NB4 (cell line): ENCODE measurements around the gene BOLA2B.
"Not testable (repeated sequence)": the region's sequence is repeated elsewhere in the genome, so short reads cannot be mapped to it uniquely, and the experiment has no call there.

ENCODE experiments used
- DNase-seq: peaks from one replicate; pipeline ENCODE4 v3.0.0; 2010; ENCODE audit warnings: low read depth
- H3K4me3 ChIP-seq: one replicate; pipeline ENCODE4 v1.5.1; 2011; ENCODE audit warnings: mild to moderate bottlenecking, low read depth, low read length, moderate library complexity

The BOLA2B gene

GRCh38 chr16:30193615-30194014, at the start of gene BOLA2B, which contains the start of gene SLX1A:
BOLA2B (minus strand) TSS chr16:30193666; CDS start chr16:30193595, 71 bp downstream.
SLX1A (plus strand) TSS chr16:30193875; CDS start chr16:30194085, 210 bp downstream.
- peak within 1 kb of the TSS; percentile 21 for H3K4me3 ChIP-seq

GRCh38 chr16:30217082-30217481, 23.6 kb upstream of the BOLA2B start:
- DNase-seq, H3K4me3 ChIP-seq: not testable (repeated sequence)

More at GRCh38 chr16:30193615-30194014, at the start of gene BOLA2B, which contains the start of gene SLX1A:
- not testable (repeated sequence) for DNase-seq

- not testable (repeated sequence) for H3K4me3 ChIP-seq, DNase-seq
Measured at GRCh38 chr16:30211414-30211813, 17.9 kb upstream of the BOLA2B start.

GRCh38 chr16:30209032-30209431, 15.6 kb upstream of the BOLA2B start:
- not testable (repeated sequence) for H3K4me3 ChIP-seq, DNase-seq

DNA sequence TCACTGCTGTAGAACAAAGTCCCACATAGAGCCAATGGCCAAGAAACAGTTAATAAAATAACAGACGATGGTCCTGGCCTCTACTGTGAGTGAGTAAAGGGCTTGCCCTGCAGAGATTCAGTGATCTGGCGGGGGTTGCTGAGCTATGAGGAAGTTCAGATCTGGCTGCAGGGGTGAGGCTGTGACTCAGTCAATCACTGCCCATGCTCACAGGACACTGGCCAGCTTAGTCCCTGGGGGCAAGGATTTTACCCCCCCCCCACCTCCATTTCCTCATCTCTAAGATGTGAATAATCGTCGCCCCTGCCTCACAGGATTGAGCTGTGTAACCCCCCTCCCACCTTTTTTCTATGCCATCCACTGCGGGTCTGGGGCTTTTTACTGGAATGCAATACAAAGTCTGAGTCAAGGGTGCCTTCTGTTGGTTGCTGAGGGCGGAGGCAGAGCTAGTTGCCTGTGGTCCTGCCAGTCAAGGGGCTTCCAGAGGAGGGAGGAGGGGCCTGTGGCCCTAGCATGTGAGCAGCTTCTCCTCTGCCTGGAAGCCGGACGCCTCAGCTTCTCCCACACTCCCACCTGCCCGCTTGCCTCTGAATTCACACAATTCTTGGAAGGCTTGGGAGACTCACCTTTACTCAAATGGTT, 13.7 kb upstream of the BOLA2B start:
- H3K4me3 ChIP-seq, DNase-seq: not testable (repeated sequence)

- H3K4me3 ChIP-seq: not testable (repeated sequence)
Measured at GRCh38 chr16:30206252-30206651, 12.8 kb upstream of the BOLA2B start.

GRCh38 chr16:30205541-30206236, 12.2 kb upstream of the BOLA2B start:
- DNase-seq, H3K4me3 ChIP-seq: not testable (repeated sequence)

More at GRCh38 chr16:30206252-30206651, 12.8 kb upstream of the BOLA2B start:
- not testable (repeated sequence) for DNase-seq

DNA sequence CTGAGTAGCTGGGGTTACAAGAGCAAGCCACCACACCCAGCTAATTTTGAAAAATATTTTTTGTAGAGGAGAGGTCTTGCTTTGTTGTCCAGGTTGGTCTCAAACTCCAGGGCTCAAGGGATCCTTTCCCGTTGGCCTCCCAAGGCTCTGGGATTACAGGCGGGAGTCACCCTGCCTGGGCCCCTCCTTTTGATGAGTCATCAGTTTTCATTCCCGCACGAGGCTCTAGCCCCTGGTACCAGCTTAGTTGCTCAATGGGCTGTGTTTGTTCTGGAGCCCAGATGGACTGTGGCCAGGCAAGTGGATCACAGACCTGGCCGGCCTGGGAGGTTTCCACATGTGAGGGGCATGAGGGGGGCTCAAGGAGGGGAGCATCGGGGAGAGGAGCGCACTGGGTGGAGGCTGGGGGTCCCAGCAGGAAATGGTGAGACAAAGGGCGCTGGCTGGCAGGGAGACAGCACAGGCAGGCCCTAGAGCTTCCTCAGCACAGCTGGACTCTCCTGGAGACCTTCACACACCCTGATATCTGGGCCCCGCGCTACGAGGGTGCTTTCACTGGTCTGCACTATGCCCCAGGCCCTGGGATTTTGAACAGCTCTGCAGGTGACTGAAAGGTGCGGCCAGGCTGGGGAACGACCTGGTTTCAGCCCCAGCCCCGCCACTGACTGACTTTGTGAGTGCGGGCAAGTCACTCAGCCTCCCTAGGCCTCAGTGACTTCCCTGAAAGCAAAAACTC, 6.3 kb upstream of the BOLA2B start:
- DNase-seq: not testable (repeated sequence)

DNA sequence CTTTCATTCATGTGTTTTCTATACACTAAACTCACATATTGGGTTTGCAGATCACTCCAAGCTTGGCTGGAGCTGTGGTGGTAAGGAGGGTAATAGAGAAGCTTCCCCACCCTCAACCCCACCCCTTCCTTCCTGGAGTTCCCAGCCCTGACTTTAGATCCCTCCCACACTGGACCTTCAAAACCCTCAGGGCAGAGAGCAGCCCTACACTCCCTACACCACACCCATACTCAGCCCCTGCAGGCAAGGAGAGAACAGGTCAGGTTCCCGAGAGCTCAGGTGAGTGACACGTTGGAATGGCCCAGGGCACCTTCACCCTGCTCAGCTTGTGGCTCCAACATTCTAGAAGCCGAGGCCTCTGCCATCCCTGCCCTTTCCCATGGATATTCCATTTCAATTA, 5.6 kb upstream of the BOLA2B start, which contains the start of gene SULT1A3:
Gene SULT1A3, plus strand, starts transcription at position 207 of the 400 bp plus-strand sequence. CDS start 1,474 bp downstream, outside the sequence.
- DNase-seq, H3K4me3 ChIP-seq: not testable (repeated sequence)

More for the DNA sequence above, 6.3 kb upstream of the BOLA2B start:
- H3K4me3 ChIP-seq: not testable (repeated sequence)

DNA sequence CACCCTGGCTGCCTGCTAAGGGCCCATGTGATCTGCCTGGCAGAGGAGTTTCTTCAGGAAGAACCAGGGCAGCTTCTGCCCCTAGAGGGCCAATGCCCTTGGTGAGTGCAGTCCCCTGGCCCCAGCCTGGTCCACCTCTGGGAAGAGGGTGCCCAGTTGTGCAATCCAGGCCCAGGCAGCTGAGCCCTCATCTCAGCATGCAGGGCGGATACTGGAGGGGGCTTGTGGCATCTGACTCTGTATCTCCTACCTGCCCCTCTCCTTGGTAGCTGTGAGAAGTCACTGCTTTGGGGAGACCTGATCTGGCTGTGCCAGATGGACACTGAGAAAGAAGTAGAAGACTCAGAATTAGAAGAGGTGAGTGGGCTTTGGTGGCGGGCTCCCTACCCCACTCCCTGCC, 3.5 kb upstream of the BOLA2B start:
- not testable (repeated sequence) for DNase-seq, H3K4me3 ChIP-seq

DNA sequence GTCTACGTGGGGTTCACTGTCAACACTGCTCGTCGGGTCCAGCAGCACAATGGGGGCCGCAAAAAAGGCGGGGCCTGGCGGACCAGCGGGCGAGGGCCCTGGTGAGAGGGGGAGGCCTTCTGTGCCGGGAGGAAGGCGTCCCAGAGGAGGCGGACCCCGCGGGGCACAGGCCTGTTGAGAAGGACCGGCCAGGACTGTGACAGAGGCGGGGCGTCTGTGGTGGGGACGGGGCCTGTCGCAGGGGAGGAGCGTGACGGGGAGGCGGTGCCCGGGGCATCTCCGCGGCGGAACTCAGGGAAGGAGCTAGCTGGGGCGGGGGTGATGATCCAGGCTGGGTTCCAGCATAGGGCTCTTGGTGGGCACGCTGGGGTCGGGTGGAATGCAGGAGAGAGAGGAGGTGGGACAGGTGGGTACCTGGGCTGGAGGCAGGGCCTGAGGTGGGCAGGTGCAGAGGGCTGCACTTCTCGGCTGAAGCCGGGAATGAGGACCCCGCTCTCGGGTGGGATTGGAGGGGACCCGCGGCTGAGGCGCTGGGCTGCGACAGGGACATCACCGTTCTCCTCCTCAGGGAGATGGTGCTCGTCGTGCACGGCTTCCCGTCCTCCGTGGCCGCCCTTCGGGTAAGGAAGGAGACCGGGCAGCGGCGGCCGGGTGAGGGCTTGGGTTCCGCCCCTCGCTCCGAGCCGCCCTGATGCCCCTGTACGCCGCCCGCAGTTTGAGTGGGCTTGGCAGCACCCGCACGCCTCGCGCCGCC, 883 bp upstream of the BOLA2B start:
- not testable (repeated sequence) for DNase-seq
- peak overlapping the region; percentile 21 for H3K4me3 ChIP-seq

- not testable (repeated sequence) for DNase-seq, H3K4me3 ChIP-seq
Measured at GRCh38 chr16:30193098-30193497, 368 bp downstream of the BOLA2B start.

DNA sequence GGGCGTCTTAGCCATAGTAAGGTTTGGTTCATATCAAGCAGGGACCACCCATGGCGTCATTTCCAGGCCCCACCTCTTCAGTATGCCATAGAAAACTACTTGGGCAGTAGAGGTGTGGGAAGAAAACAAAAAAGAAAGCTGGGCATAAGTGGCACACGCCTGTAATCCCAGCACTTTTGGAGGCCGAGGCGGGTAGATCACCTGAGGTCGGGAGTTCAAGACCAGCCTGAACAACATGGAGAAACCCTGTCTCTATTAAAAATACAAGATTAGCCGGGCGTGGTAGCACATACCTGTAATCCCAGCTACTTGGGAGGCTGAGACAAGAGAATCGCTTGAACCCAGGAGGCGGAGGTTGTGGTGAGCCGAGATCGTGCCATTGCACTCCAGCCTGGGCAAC, 2.3 kb downstream of the BOLA2B start:
- H3K4me3 ChIP-seq, DNase-seq: not testable (repeated sequence)
